T-cell (primary cell): Measurements from ENCODE around the gene RUNX1. TPM values are rescaled to one million over a fixed set of nuclear protein-coding genes. Genes with fewer than 3 reads are reported as not detected.

ENCODE experiments used
- ATAC-seq, 4 experiments: fragments of 200-7000 bp in 3 of 4; fragments of 150-1000 bp in 1 of 4; cut with Tn5 transposase; replicated peaks in 1 of 4; 1 replicate in 3 of 4; 2 replicates in 1 of 4; pipeline ENCODE4 v1.10.0; 2021; ENCODE audit warnings: moderate library complexity in 3 of 4, mild to moderate bottlenecking in 2 of 4, moderate number of reproducible peaks in 1 of 4
- CTCF ChIA-PET, 2 donors: fragments of 300-600 bp; sonication (Branson Sonifier 250); formaldehyde crosslinking; loops; one replicate each; lab custom pipeline; 2022; ENCODE audit warnings: antibody characterized with exemption in 2 of 2; lab: Charles Lee
- POLR2A ChIA-PET, 2 donors: fragments of 300-600 bp; sonication (Branson Sonifier 250); formaldehyde crosslinking; loops; one replicate each; lab custom pipeline; 2022; ENCODE audit warnings: antibody characterized with exemption in 2 of 2; lab: Charles Lee
- DNase-seq, 35 experiments: peaks; one replicate each; pipeline versions ENCODE4 v3.0.0 to v3.0.0-alpha.2; 2013 to 2023
- H3K27ac ChIP-seq: one replicate; pipeline ENCODE4 v1.5.1; 2013; ENCODE audit warnings: low read length
- H3K27me3 ChIP-seq, 2 experiments: replicated peaks in 1 of 2; 1 replicate in 1 of 2; 2 replicates in 1 of 2; pipeline versions ENCODE4 v1.6.1 to v1.7.0; 2013; ENCODE audit warnings: low read length in 1 of 2, mixed read lengths in 1 of 2; ENCODE audit not compliant: control insufficient read depth in 2 of 2, insufficient read depth in 2 of 2; ENCODE audit errors: extremely low read depth in 1 of 2
- H3K36me3 ChIP-seq, 2 donors: 1 replicate in 1 of 2; 2 replicates in 1 of 2; pipeline versions ENCODE4 v1.6.1 to v1.7.0; 2013; ENCODE audit warnings: low read length in 1 of 2; ENCODE audit not compliant: control insufficient read depth in 2 of 2, insufficient read depth in 1 of 2; ENCODE audit errors: extremely low read depth in 1 of 2
- H3K4me1 ChIP-seq, 2 experiments: 1 replicate in 1 of 2; 2 replicates in 1 of 2; pipeline versions ENCODE4 v1.6.1 to v1.7.0; 2013; ENCODE audit warnings: low read length in 2 of 2, mixed read lengths in 1 of 2; ENCODE audit not compliant: insufficient read depth in 2 of 2, control insufficient read depth in 1 of 2; ENCODE audit errors: extremely low read depth in 1 of 2
- H3K4me3 ChIP-seq, 2 donors: 1 replicate in 1 of 2; 2 replicates in 1 of 2; pipeline versions ENCODE4 v1.5.1 to v1.7.0; 2013; ENCODE audit warnings: mild to moderate bottlenecking in 2 of 2, low read length in 1 of 2, moderate library complexity in 1 of 2; ENCODE audit not compliant: control insufficient read depth in 1 of 2; ENCODE audit errors: extremely low read depth in 1 of 2
- H3K9me3 ChIP-seq: 2 replicates; pipeline ENCODE4 v1.7.0; 2013
- H3K27ac Mint-ChIP-seq, 2 donors: one replicate each; pipeline ENCODE4 v1.8.0; 2020 to 2021; ENCODE audit warnings: mild to moderate bottlenecking in 2 of 2, mixed read lengths in 2 of 2
- H3K27me3 Mint-ChIP-seq, 2 donors: one replicate each; pipeline ENCODE4 v1.8.0; 2021 to 2022; ENCODE audit warnings: mixed read lengths in 2 of 2
- H3K36me3 Mint-ChIP-seq: one replicate; pipeline ENCODE4 v1.8.0; 2021; ENCODE audit warnings: mixed read lengths
- H3K4me1 Mint-ChIP-seq, 3 donors: one replicate each; pipeline ENCODE4 v1.8.0; 2020 to 2022; ENCODE audit warnings: mixed read lengths in 3 of 3, mild to moderate bottlenecking in 1 of 3
- H3K4me3 Mint-ChIP-seq, 3 donors: one replicate each; pipeline ENCODE4 v1.8.0; 2020 to 2022; ENCODE audit warnings: mild to moderate bottlenecking in 3 of 3, mixed read lengths in 3 of 3, moderate library complexity in 3 of 3
- H3K9me3 Mint-ChIP-seq, 3 donors: one replicate each; pipeline ENCODE4 v1.8.0; 2020 to 2022; ENCODE audit warnings: mixed read lengths in 3 of 3
- WGBS: methylation state at CpG from one replicate; pipeline ENCODE4 v1.1.5; 2013; ENCODE audit warnings: missing lambda C conversion rate; ENCODE audit not compliant: insufficient coverage; 5-methylcytosine and 5-hydroxymethylcytosine counted together
- total RNA-seq, 35 experiments: library from RNA in 6 of 35; stranded (reverse) in 6 of 35; fragments of 120-200 nt in 1 of 35; gene quantifications; one replicate each; pipeline versions ENCODE4 v1.2.1 to v1.2.4 and lab custom pipeline; 2013 to 2026

RUNX1 gene
- total RNA-seq, 5 donors from 2014 or later (not counting 1 experiment from before 2014, with no cell fraction given) = 87.0 to 117 (median 104) TPM

GRCh38 chr21:34788879-34789278 is 260.2 kb downstream of the RUNX1 start:
- H3K4me1 ChIP-seq = no peaks in the 10 kb centered on the region
- Mint-ChIP-seq H3K27ac (peak overlapping the region in 1 of 2 donors; percentile 39), H3K4me1 (no peaks in the 10 kb centered on the region), H3K27me3 (no peaks in the 10 kb centered on the region), H3K4me3 (no peak overlapping the region), H3K9me3 (no peaks in the 10 kb centered on the region), H3K36me3 (peaks cover 26% of the 10 kb centered on the region)
- no peak for ATAC-seq
- H3K9me3 ChIP-seq = no peaks in the 10 kb centered on the region
- no peak overlapping the region for H3K4me3 ChIP-seq
- ChIA-PET POLR2A (no interaction called here), CTCF (interaction anchor here in 1 of 2 donors (0.8 kb wide), 1 partner anchor 456 kb away, joined by 4 read pairs; no protein-coding TSS in a partner anchor)
- H3K27me3 ChIP-seq = no peaks in the 10 kb centered on the region
- DNase-seq = no peak
- no peak overlapping the region for H3K27ac ChIP-seq
- peaks cover 11 to 33% of the 10 kb centered on the region in 2 donors for H3K36me3 ChIP-seq
- WGBS = 100% methylated on average over 1 of the region's 1 CpG

GRCh38 chr21:34783815-34784214 is 265.3 kb downstream of the RUNX1 start:
- ATAC-seq = no peak
- Mint-ChIP-seq H3K9me3 (peaks cover 3 to 6% (median 5%) of the 10 kb centered on the region in 3 donors), H3K27me3 (no peaks in the 10 kb centered on the region), H3K4me3 (no peak overlapping the region), H3K27ac (no peak overlapping the region), H3K36me3 (peaks cover 2% of the 10 kb centered on the region), H3K4me1 (no peaks in the 10 kb centered on the region)
- H3K27ac ChIP-seq = no peak overlapping the region
- H3K4me1 ChIP-seq = no peaks in the 10 kb centered on the region
- POLR2A ChIA-PET = no interaction called here
- no peak overlapping the region for H3K4me3 ChIP-seq
- no peaks in the 10 kb centered on the region for H3K36me3 ChIP-seq
- WGBS = no CpG with 5 or more reads among the region's 2 CpGs
- no peaks in the 10 kb centered on the region for H3K9me3 ChIP-seq
- no peaks in the 10 kb centered on the region for H3K27me3 ChIP-seq
- DNase-seq = no peak
- CTCF ChIA-PET = no interaction called here

- Histone ChIP-seq H3K4me1 (no peaks in the 10 kb centered on the region), H3K27me3 (no peaks in the 10 kb centered on the region), H3K27ac (no peak overlapping the region), H3K9me3 (no peaks in the 10 kb centered on the region), H3K36me3 (no peaks in the 10 kb centered on the region), H3K4me3 (no peak overlapping the region)
- ChIA-PET CTCF (no interaction called here), POLR2A (no interaction called here)
- Mint-ChIP-seq H3K27ac (no peak overlapping the region), H3K4me1 (no peaks in the 10 kb centered on the region), H3K27me3 (peaks cover 0 to 3% of the 10 kb centered on the region in 2 donors), H3K4me3 (no peak overlapping the region), H3K36me3 (no peaks in the 10 kb centered on the region), H3K9me3 (peaks cover 3 to 6% (median 5%) of the 10 kb centered on the region in 3 donors)
- 92% methylated on average over 10 of the region's 11 CpGs for WGBS
- ATAC-seq (no peak), DNase-seq (no peak)
Measured at GRCh38 chr21:34782506-34783360, 266.4 kb downstream of the RUNX1 start.

GRCh38 chr21:34781526-34781925 is 267.6 kb downstream of the RUNX1 start:
- no peaks in the 10 kb centered on the region for H3K36me3 ChIP-seq
- ATAC-seq (no peak), DNase-seq (no peak)
- WGBS = no CpG with 5 or more reads among the region's 7 CpGs
- Mint-ChIP-seq H3K9me3 (peaks cover 3 to 6% (median 5%) of the 10 kb centered on the region in 3 donors), H3K4me3 (no peak overlapping the region), H3K36me3 (no peaks in the 10 kb centered on the region), H3K4me1 (no peaks in the 10 kb centered on the region), H3K27ac (no peak overlapping the region), H3K27me3 (peaks cover 0 to 3% of the 10 kb centered on the region in 2 donors)
- ChIA-PET CTCF (no interaction called here), POLR2A (interaction anchor here in 1 of 2 donors (0.7 kb wide), 1 partner anchor 1568 kb away, joined by 3 read pairs; no protein-coding TSS in a partner anchor)
- no peaks in the 10 kb centered on the region for H3K4me1 ChIP-seq
- H3K4me3 ChIP-seq = no peak overlapping the region
- H3K27me3 ChIP-seq = no peaks in the 10 kb centered on the region
- no peaks in the 10 kb centered on the region for H3K9me3 ChIP-seq
- no peak overlapping the region for H3K27ac ChIP-seq

- Mint-ChIP-seq H3K27ac (no peak overlapping the region), H3K9me3 (peaks cover 3 to 6% (median 5%) of the 10 kb centered on the region in 3 donors), H3K4me3 (no peak overlapping the region), H3K27me3 (peaks cover 3 to 4% of the 10 kb centered on the region in 2 donors), H3K36me3 (no peaks in the 10 kb centered on the region), H3K4me1 (no peaks in the 10 kb centered on the region)
- Histone ChIP-seq H3K9me3 (no peaks in the 10 kb centered on the region), H3K27me3 (no peaks in the 10 kb centered on the region), H3K4me3 (no peak overlapping the region), H3K36me3 (no peaks in the 10 kb centered on the region), H3K4me1 (no peaks in the 10 kb centered on the region), H3K27ac (no peak overlapping the region)
- CTCF ChIA-PET = interaction anchor here in 1 of 2 donors (0.7 kb wide), 2 partner anchors 27 to 411 kb away, joined by 5 to 7 read pairs; no protein-coding TSS in a partner anchor
- DNase-seq = no peak
- no peak for ATAC-seq
- POLR2A ChIA-PET = no interaction called here
- whole genome bisulfite sequencing = 20% methylated on average over 1 of the region's 2 CpGs
Measured at GRCh38 chr21:34779860-34780259, 269.2 kb downstream of the RUNX1 start.

- H3K4me1 ChIP-seq = no peaks in the 10 kb centered on the region
- no peak overlapping the region for H3K27ac Mint-ChIP-seq
- ChIA-PET POLR2A (no interaction called here), CTCF (no interaction called here)
- DNase-seq (no peak), ATAC-seq (no peak)
- H3K36me3 Mint-ChIP-seq = no peaks in the 10 kb centered on the region
- no peak overlapping the region for H3K4me3 ChIP-seq
- peaks cover 5% of the 10 kb centered on the region in 2 donors for H3K27me3 Mint-ChIP-seq
- H3K4me3 Mint-ChIP-seq = no peak overlapping the region
- WGBS = 75% methylated on average over 3 of the region's 7 CpGs
- H3K4me1 Mint-ChIP-seq = no peaks in the 10 kb centered on the region
- H3K36me3 ChIP-seq = no peaks in the 10 kb centered on the region
- no peaks in the 10 kb centered on the region for H3K27me3 ChIP-seq
- no peaks in the 10 kb centered on the region for H3K9me3 ChIP-seq
- H3K9me3 Mint-ChIP-seq = peaks cover 3 to 6% (median 5%) of the 10 kb centered on the region in 3 donors
- no peak overlapping the region for H3K27ac ChIP-seq
Measured at GRCh38 chr21:34775793-34776192, 273.3 kb downstream of the RUNX1 start.
